ENCODE measurements around the gene PLOD1.
"Not testable (repeated sequence)": the region's sequence is repeated elsewhere in the genome, so short reads cannot be mapped to it uniquely, and the experiment has no call there.

PLOD1 gene

GRCh38 chr1:11912000-11912399, 22.5 kb upstream of the PLOD1 start:
- ChIA-PET CTCF (no interaction called here), POLR2A (interaction anchor here (5.7 kb wide), 1 partner anchor 68 kb away, joined by 57 read pairs; the partner anchor contains the start of gene MFN2)
- TF ChIP-seq FOXK2 (IDR thresholded peaks at IDR 0.05) (no peak), FOXA1 (IDR thresholded peaks at IDR 0.05) (no peak), FOXM1 (IDR thresholded peaks at IDR 0.05; ENCODE audit: borderline replicate concordance) (no peak), SP1 (IDR thresholded peaks at IDR 0.05) (no peak), ARNT (IDR thresholded peaks at IDR 0.05) (no peak), PKNOX1 (IDR thresholded peaks at IDR 0.05) (no peak), TARDBP (IDR thresholded peaks at IDR 0.05) (no peak), NFRKB (IDR thresholded peaks at IDR 0.05) (no peak), LEF1 (IDR thresholded peaks at IDR 0.05; ENCODE audit: borderline replicate concordance) (no peak)
- DNase-seq (ENCODE audit: extremely low spot score) = no peak

GRCh38 chr1:11912482-11913216, 21.9 kb upstream of the PLOD1 start:
- DNase-seq (ENCODE audit: extremely low spot score); CTCF ChIA-PET: not testable (repeated sequence)
- POLR2A ChIA-PET = interaction anchor here (1.6 to 5.7 kb wide), 2 partner anchors 22 to 67 kb away, joined by 4 to 57 read pairs; partner anchors contain the start of genes MFN2 and PLOD1

- ChIA-PET POLR2A (interaction anchor here (0.8 to 1.6 kb wide), 5 partner anchors 9 to 106 kb away, joined by 3 to 5 read pairs (median 3); partner anchors contain the start of genes MFN2, MIIP and PLOD1), CTCF (no interaction called here)
- DNase-seq (ENCODE audit: extremely low spot score) = no peak
- TF ChIP-seq TARDBP (IDR thresholded peaks at IDR 0.05) = no peak
- no peak for TF ChIP-seq FOXK2 (IDR thresholded peaks at IDR 0.05)
- TF ChIP-seq BHLHE40 (IDR thresholded peaks at IDR 0.05; ENCODE audit: borderline replicate concordance) = no peak
- no peak for TF ChIP-seq L3MBTL2 (conservative IDR thresholded peaks at IDR 0.05)
- TF ChIP-seq NFRKB (IDR thresholded peaks at IDR 0.05) = no peak
- TF ChIP-seq HDGF (IDR thresholded peaks at IDR 0.05; ENCODE audit: borderline replicate concordance) = no peak
Observed at GRCh38 chr1:11913291-11913690, 21.2 kb upstream of the PLOD1 start.

DNA sequence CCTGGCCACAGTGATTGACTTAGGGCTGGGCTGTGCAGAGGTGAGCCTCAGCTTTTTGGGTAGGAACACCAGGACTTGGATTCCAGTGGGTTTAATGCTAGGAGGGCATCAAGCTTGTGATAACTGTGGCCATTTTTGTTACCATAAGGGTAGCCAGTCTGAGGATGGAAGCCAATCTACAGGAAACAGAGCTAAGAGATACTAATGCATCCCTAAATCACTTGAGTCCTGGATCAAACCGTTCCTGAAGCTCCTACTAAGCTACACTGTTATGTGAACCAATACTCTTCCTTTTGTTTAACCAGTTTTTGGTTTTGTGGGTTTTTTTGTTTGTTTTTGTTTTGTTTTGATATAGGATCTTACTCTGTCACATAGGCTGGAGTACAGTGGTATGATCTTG, 20.5 kb upstream of the PLOD1 start:
- DNase-seq (ENCODE audit: extremely low spot score) = no peak
- ChIA-PET POLR2A (interaction anchor here (0.8 to 1.6 kb wide), 5 partner anchors 8 to 105 kb away, joined by 3 to 5 read pairs (median 3); partner anchors contain the start of genes MFN2, MIIP and PLOD1), CTCF (no interaction called here)
- no peak for TF ChIP-seq FOXA1 (IDR thresholded peaks at IDR 0.05)
- no peak for TF ChIP-seq ZNF384 (IDR thresholded peaks at IDR 0.05)
- no peak for TF ChIP-seq FOXM1 (IDR thresholded peaks at IDR 0.05; ENCODE audit: borderline replicate concordance)
- no peak for TF ChIP-seq ELF4 (IDR thresholded peaks at IDR 0.05)
- no peak for TF ChIP-seq CTBP1 (IDR thresholded peaks at IDR 0.05; ENCODE audit: borderline replicate concordance)
- TF ChIP-seq ARNT (IDR thresholded peaks at IDR 0.05) = no peak
- TF ChIP-seq BHLHE40 (IDR thresholded peaks at IDR 0.05; ENCODE audit: borderline replicate concordance) = no peak
- TF ChIP-seq SUZ12 (IDR thresholded peaks at IDR 0.05) = no peak
- no peak for TF ChIP-seq NFRKB (IDR thresholded peaks at IDR 0.05)
- TF ChIP-seq TARDBP (IDR thresholded peaks at IDR 0.05) = no peak
- TF ChIP-seq FOXK2 (IDR thresholded peaks at IDR 0.05) = no peak

DNA sequence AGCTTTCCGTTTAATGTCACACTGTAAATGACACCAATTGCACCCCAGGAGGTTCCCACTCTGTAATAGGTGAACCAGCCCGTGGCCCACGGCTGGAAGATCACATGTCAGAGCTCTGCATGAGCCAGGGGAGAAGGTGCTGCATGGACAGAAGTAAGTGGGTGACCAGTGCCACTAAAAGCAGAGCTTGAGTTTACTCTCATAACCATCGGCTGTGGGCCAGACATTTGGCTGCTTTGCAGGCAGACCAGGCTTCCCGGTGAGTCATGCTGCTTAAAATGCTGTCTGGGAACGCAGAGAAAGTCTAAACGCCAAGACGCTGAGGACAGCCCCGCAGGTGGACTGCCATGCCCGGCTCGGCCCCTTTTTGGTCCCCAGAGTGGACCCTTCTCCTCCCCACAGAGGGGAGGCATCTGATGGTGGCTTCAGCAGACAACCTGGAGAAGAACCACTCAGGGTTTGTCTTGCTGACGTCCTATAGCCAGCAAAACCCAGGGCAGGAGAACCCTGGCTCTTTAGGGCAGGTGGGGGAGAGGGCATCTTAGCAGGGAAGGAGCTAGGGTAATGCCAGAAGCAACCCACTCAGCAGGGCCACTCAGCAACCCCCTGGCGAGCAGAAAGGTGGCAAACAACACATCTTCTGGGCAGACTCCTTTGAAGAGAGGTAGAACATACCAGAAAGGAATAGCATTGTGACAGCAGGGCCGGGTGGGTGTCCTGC, 15.6 kb upstream of the PLOD1 start:
- TF ChIP-seq ARNT (IDR thresholded peaks at IDR 0.05) (no peak), HDGF (IDR thresholded peaks at IDR 0.05; ENCODE audit: borderline replicate concordance) (no peak), FOXK2 (IDR thresholded peaks at IDR 0.05) (no peak), SP1 (IDR thresholded peaks at IDR 0.05) (no peak), NFRKB (IDR thresholded peaks at IDR 0.05) (no peak), PKNOX1 (IDR thresholded peaks at IDR 0.05) (no peak), ZNF384 (IDR thresholded peaks at IDR 0.05) (no peak), FOXA1 (IDR thresholded peaks at IDR 0.05) (no peak), SUZ12 (IDR thresholded peaks at IDR 0.05) (no peak), ELF4 (IDR thresholded peaks at IDR 0.05) (no peak), CTBP1 (IDR thresholded peaks at IDR 0.05; ENCODE audit: borderline replicate concordance) (no peak), TARDBP (IDR thresholded peaks at IDR 0.05) (no peak), L3MBTL2 (conservative IDR thresholded peaks at IDR 0.05) (no peak), BHLHE40 (IDR thresholded peaks at IDR 0.05; ENCODE audit: borderline replicate concordance) (no peak), FOXM1 (IDR thresholded peaks at IDR 0.05; ENCODE audit: borderline replicate concordance) (no peak), LEF1 (IDR thresholded peaks at IDR 0.05; ENCODE audit: borderline replicate concordance) (no peak)
- CTCF ChIA-PET = no interaction called here
- POLR2A ChIA-PET = interaction anchor here (1.0 to 1.9 kb wide), 2 partner anchors 10 to 48 kb away, joined by 4 to 23 read pairs; no protein-coding TSS in a partner anchor
- no peak for DNase-seq (ENCODE audit: extremely low spot score)

DNA sequence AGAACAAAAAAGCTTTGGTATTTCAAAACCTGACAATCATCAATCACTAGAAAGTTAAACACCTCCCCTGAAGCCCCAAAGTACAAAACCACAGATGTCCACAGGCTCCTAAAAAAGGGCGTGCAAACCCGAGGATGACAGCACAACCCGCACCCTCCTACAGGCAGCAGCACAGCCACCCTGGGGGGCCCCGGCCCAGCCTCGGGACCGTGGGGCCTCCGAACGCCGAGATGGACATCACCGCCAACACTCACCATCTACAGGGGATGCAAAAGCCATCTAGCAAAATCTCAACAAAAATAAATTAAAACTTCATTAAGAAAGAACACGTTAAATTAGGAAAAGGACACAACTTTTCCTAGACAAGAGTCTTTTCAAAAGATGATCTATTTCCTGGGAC, 14.9 kb upstream of the PLOD1 start:
- no peak for DNase-seq (ENCODE audit: extremely low spot score)
- TF ChIP-seq FOXA1 (IDR thresholded peaks at IDR 0.05) = no peak
- TF ChIP-seq SUZ12 (IDR thresholded peaks at IDR 0.05) = no peak
- no peak for TF ChIP-seq TARDBP (IDR thresholded peaks at IDR 0.05)
- no peak for TF ChIP-seq LEF1 (IDR thresholded peaks at IDR 0.05; ENCODE audit: borderline replicate concordance)
- no peak for TF ChIP-seq SP1 (IDR thresholded peaks at IDR 0.05)
- POLR2A ChIA-PET = interaction anchor here (1.9 to 2.2 kb wide), 2 partner anchors 10 to 11 kb away, joined by 11 to 23 read pairs; no protein-coding TSS in a partner anchor
- CTCF ChIA-PET = no interaction called here
